PFSK-1 (cell line): ENCODE measurements around the gene SLC4A8.

Experiments
- POLR2AphosphoS5 ChIP-seq: IDR thresholded peaks from 2 replicates; pipeline ENCODE4 v1.6.1; 2012; ENCODE audit warnings: low read depth, mild to moderate bottlenecking, control low read depth, low read length, moderate library complexity
- TAF1 ChIP-seq: IDR thresholded peaks from 2 replicates; pipeline ENCODE4 v1.6.1; 2012; ENCODE audit warnings: low read length, control low read depth, borderline replicate concordance; ENCODE audit not compliant: insufficient read depth

DNA sequence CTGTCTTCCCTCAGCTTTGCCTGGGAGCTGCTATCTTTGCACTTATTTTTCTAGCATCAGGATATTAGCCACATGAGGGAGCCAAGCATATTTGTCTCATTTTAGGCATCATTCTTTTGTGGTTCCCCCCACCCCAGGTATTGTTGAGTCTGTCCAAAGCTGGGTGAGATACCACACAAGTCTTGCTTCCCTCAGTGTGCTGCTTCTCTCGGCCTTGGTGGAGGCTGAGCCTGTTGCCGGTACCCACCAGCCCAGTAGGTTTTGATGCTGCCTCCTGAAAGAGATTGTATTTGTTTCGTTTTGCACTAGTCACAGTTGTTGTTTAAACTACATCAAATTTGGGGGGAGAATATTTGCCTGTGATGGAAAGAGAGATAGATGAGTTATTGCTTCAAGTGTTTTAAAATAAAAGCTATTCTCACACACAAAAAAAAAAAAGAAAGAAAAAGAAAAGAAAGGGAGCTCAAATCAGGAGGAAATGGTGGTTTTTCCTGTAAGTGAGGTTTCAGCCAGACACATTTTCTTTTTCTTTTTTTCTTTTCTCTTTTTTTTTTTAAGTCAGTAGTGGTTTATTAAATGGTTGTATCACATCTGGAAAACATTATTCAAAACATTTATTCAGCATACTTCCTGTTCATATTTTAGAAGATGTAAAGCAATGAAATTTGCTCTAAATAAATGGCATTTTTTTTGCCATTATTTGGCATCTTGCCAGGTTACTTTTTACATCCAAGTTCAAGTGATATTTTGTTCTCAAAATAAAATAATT is 58.5 kb downstream of the SLC4A8 start:
- no peak for TF ChIP-seq TAF1
- TF ChIP-seq POLR2AphosphoS5, result no peak
